DND-41 (cell line): ENCODE data around the gene KRT4.

Source experiments
- EZH2 ChIP-seq: IDR thresholded peaks from 3 replicates; pipeline ENCODE4 v1.6.1; 2012; ENCODE audit warnings: borderline replicate concordance, low read depth, mild to moderate bottlenecking, moderate library complexity, low read length, inconsistent platforms; ENCODE audit not compliant: severe bottlenecking
- TF ChIP-seq, protein P1 (sequence below): IDR thresholded peaks from 2 replicates; pipeline ENCODE4 v1.5.1; 2012; ENCODE audit warnings: borderline replicate concordance, low read length, moderate library complexity, mild to moderate bottlenecking; ENCODE audit not compliant: poor library complexity, severe bottlenecking; ENCODE audit errors: extremely low read depth

DNA sequence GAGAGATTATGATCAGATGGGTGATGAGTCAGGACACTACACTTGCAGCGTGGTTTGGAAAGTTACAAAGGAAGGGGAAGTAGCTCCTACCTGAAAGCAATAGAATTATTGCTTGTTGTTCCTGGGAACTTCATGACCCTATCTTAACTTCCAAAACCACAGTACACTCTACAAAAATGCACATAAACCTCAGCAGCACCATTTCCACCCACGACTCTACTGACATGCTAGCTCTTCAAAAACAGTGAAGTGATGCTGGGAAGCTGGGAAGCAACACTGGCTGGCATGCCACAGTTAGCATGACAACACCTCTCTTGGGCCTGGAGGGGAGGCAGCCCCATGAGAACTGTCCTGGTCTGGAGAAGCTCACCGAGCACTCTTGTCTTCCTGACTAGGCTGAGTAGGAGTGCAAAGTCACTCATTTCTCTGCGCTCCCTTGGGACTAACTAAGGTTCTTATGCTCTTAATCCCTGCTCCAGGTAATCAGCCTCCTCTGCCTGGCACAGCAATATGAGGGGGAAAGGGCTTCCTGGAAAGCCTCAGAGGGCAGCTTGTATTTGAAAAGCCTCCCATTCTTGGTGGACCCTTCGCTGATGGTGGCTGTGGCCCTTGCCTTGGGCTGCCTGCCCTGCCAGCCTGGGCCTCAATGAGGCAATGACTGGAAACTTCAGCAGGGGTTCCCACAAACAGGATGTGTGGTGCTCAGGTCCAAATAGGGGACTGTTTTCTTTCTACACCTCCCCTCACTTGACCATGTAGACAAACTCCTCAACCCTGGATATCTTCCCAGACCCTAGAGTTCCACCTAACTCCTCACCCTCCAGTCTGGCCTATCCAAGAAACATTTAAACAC is 19.2 kb downstream of the KRT4 start:
- TF ChIP-seq, protein P1, sequence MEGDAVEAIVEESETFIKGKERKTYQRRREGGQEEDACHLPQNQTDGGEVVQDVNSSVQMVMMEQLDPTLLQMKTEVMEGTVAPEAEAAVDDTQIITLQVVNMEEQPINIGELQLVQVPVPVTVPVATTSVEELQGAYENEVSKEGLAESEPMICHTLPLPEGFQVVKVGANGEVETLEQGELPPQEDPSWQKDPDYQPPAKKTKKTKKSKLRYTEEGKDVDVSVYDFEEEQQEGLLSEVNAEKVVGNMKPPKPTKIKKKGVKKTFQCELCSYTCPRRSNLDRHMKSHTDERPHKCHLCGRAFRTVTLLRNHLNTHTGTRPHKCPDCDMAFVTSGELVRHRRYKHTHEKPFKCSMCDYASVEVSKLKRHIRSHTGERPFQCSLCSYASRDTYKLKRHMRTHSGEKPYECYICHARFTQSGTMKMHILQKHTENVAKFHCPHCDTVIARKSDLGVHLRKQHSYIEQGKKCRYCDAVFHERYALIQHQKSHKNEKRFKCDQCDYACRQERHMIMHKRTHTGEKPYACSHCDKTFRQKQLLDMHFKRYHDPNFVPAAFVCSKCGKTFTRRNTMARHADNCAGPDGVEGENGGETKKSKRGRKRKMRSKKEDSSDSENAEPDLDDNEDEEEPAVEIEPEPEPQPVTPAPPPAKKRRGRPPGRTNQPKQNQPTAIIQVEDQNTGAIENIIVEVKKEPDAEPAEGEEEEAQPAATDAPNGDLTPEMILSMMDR: no peak
- TF ChIP-seq EZH2: no peak
